Mesothelial cell of epicardium (in vitro differentiated cells): ENCODE measurements around the gene NAPEPLD. TPM values are rescaled to one million over a fixed set of nuclear protein-coding genes. Genes with fewer than 3 reads are reported as not detected.
"Not testable (repeated sequence)": the region's sequence is repeated elsewhere in the genome, so short reads cannot be mapped to it uniquely, and the experiment has no call there.

Source experiments
- DNase-seq, 2 experiments: peaks; one replicate each; pipeline ENCODE4 v3.0.0; 2021; ENCODE audit warnings: low spot score in 2 of 2; ENCODE audit not compliant: unreplicated experiment in 2 of 2
- H3K27ac Mint-ChIP-seq: 2 replicates; pipeline ENCODE4 v1.8.0; 2021; ENCODE audit warnings: mixed read lengths
- H3K27me3 Mint-ChIP-seq: 2 replicates; pipeline ENCODE4 v1.8.0; 2021; ENCODE audit warnings: low read depth, mixed read lengths
- H3K36me3 Mint-ChIP-seq: 2 replicates; pipeline ENCODE4 v1.8.0; 2021; ENCODE audit warnings: mixed read lengths
- H3K4me1 Mint-ChIP-seq: 2 replicates; pipeline ENCODE4 v1.8.0; 2021; ENCODE audit warnings: mixed read lengths
- H3K4me3 Mint-ChIP-seq: 2 replicates; pipeline ENCODE4 v1.8.0; 2021; ENCODE audit warnings: mild to moderate bottlenecking, moderate library complexity, mixed read lengths
- H3K9me3 Mint-ChIP-seq: 2 replicates; pipeline ENCODE4 v1.8.0; 2021; ENCODE audit warnings: mixed read lengths
- CTCF ChIP-seq: fragments of 200-600 bp; sonication (generic); IDR thresholded peaks from one replicate; pipeline ENCODE4 v1.5.0; 2021; ENCODE audit warnings: antibody characterized with exemption; ENCODE audit not compliant: unreplicated experiment
- total RNA-seq: library from RNA; stranded (reverse); gene quantifications from 3 replicates; pipeline ENCODE4 v1.2.1, GENCODE V29; 2021

The NAPEPLD gene
- total RNA-seq, 1 donor from 2014 or later: 17.5 TPM

DNA sequence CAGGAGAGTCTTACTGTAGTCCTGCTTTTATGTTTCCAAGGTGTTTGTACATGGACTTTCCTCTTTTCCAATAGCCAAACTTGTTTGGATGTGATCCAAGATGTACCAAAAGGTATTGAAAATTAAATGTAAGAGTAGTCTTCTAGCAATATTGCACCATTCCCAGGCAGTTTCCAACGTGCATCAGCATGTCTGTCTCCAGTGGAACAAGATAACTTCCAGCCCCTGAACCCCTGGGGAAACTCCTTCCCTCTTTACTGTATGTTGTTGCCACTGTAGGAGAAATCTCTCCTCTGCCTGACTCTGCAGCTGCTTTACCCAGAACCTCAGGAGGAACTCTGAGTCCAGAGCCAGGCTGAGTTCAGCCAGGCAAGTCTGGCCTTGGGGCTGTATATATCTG, 55.5 kb downstream of the NAPEPLD start:
- no peak for TF ChIP-seq CTCF
- no peaks in the 10 kb centered on the region for H3K27me3 Mint-ChIP-seq
- H3K4me3 Mint-ChIP-seq: no peak overlapping the region
- peaks cover 29% of the 10 kb centered on the region for H3K36me3 Mint-ChIP-seq
- peak overlapping the region; percentile 79 for H3K27ac Mint-ChIP-seq
- no peaks in the 10 kb centered on the region for H3K9me3 Mint-ChIP-seq
- peaks cover 6% of the 10 kb centered on the region for H3K4me1 Mint-ChIP-seq
- no peak for DNase-seq

- H3K36me3 Mint-ChIP-seq: peaks cover 25% of the 10 kb centered on the region
- not testable (repeated sequence) for DNase-seq, H3K4me3 Mint-ChIP-seq, H3K9me3 Mint-ChIP-seq, H3K27ac Mint-ChIP-seq, H3K27me3 Mint-ChIP-seq
- peaks cover 12% of the 10 kb centered on the region for H3K4me1 Mint-ChIP-seq
Observed at GRCh38 chr7:103092321-103092720, 56.6 kb downstream of the NAPEPLD start.

- Mint-ChIP-seq H3K4me3 (no peak overlapping the region), H3K9me3 (no peaks in the 10 kb centered on the region), H3K4me1 (peaks cover 4% of the 10 kb centered on the region), H3K27ac (no peak overlapping the region), H3K36me3 (peaks cover 6% of the 10 kb centered on the region), H3K27me3 (no peaks in the 10 kb centered on the region)
- no peak for TF ChIP-seq CTCF
- no peak for DNase-seq
Observed at GRCh38 chr7:103083210-103083609, 65.7 kb downstream of the NAPEPLD start.

GRCh38 chr7:103082497-103082896, 66.4 kb downstream of the NAPEPLD start:
- H3K36me3 Mint-ChIP-seq: peaks cover 9% of the 10 kb centered on the region
- no peaks in the 10 kb centered on the region for H3K4me1 Mint-ChIP-seq
- H3K27me3 Mint-ChIP-seq: no peaks in the 10 kb centered on the region
- H3K4me3 Mint-ChIP-seq: no peak overlapping the region
- H3K27ac Mint-ChIP-seq: no peak overlapping the region
- TF ChIP-seq CTCF: no peak
- H3K9me3 Mint-ChIP-seq: no peaks in the 10 kb centered on the region
- no peak for DNase-seq

GRCh38 chr7:103080923-103081322, 68.0 kb downstream of the NAPEPLD start:
- Mint-ChIP-seq H3K27me3 (no peaks in the 10 kb centered on the region), H3K4me3 (no peak overlapping the region), H3K9me3 (no peaks in the 10 kb centered on the region), H3K4me1 (peaks cover 3% of the 10 kb centered on the region), H3K36me3 (peaks cover 9% of the 10 kb centered on the region), H3K27ac (no peak overlapping the region)
- TF ChIP-seq CTCF: no peak
- DNase-seq: no peak

DNA sequence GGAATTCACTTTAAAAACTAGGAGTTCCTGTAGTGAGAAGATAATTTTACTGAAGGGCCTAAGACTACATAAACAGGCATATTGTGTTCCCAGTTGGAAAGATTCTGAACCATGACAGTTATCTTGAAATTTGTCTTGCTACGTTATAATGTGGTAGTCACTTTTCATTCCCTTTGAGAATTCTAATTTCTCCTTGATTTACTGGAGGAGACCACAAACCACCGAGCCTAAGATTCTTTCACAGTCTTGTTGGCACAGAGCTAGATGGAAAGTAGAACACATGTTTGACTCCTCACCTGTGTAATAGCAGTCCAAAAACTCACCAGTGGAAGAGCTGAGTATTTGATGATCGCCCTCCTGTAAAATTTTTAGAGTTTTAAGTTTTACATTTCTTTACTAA, 69.1 kb downstream of the NAPEPLD start:
- Mint-ChIP-seq H3K36me3 (peaks cover 9% of the 10 kb centered on the region), H3K4me3 (no peak overlapping the region), H3K27ac (no peak overlapping the region), H3K4me1 (peaks cover 8% of the 10 kb centered on the region), H3K9me3 (no peaks in the 10 kb centered on the region), H3K27me3 (no peaks in the 10 kb centered on the region)
- TF ChIP-seq CTCF: no peak
- DNase-seq: no peak

DNA sequence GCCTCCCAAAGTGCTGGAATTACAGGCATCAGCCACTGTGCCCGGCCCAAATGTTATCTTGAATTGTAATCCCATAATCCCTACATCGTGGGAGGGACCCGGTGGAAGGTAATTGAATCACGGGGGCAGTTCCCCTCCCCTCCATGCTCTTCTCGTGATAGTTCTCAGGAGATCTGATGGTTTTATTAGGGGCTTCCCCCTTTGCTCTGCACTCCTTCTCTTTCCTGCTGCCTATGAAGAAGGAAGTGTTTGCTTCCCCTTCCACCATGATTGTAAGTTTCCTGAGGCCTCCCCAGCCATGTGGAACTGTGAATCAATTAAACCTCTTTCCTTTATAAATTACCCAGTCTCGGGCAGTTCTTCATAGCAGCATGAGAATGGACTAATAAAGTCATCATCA, 70.7 kb downstream of the NAPEPLD start:
- not testable (repeated sequence) for DNase-seq, H3K27me3 Mint-ChIP-seq, H3K4me3 Mint-ChIP-seq, H3K9me3 Mint-ChIP-seq, H3K36me3 Mint-ChIP-seq, H3K27ac Mint-ChIP-seq
- H3K4me1 Mint-ChIP-seq: peaks cover 18% of the 10 kb centered on the region
